ENCODE data around the gene CCHCR1. TPM values are rescaled to one million over a fixed set of nuclear protein-coding genes. Genes with fewer than 3 reads are reported as not detected.

CCHCR1 gene
- total RNA-seq, 1 donor from 2014 or later, result 14.5 TPM

DNA sequence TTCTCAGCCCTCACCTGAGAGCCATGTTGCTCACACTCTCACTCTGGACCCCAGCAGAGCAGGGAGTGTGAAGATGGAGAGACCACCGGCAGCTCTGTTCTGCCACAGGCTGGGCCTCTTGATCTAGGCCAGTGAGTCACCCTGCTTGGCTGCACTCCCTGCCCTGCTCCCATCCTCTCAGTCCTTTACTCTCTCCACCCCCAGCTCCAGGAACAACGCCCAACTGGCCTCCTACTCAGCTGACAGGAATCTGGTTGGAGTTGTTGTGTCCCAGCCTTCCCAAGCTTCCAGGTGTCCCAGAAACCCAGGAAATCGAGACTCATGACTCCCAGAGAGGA is 43.1 kb downstream of the CCHCR1 start, which contains the start of gene PSORS1C1:
Gene PSORS1C1, plus strand, starts transcription at position 260 of the 338 bp plus-strand sequence. CDS start 14,833 bp downstream, outside the sequence.
- DNase-seq (ENCODE audit: low read depth) (peak; percentile 98), FAIRE-seq (peak; percentile 97)
- H3K4me3 ChIP-seq (ENCODE audit: low read depth, low read length), result peak within 1 kb of the TSS; percentile 51
- H3K36me3 ChIP-seq (ENCODE audit: control insufficient read depth, insufficient read depth, low read length), result peaks cover 1% of the 10 kb centered on the region
- TF ChIP-seq, protein P1, sequence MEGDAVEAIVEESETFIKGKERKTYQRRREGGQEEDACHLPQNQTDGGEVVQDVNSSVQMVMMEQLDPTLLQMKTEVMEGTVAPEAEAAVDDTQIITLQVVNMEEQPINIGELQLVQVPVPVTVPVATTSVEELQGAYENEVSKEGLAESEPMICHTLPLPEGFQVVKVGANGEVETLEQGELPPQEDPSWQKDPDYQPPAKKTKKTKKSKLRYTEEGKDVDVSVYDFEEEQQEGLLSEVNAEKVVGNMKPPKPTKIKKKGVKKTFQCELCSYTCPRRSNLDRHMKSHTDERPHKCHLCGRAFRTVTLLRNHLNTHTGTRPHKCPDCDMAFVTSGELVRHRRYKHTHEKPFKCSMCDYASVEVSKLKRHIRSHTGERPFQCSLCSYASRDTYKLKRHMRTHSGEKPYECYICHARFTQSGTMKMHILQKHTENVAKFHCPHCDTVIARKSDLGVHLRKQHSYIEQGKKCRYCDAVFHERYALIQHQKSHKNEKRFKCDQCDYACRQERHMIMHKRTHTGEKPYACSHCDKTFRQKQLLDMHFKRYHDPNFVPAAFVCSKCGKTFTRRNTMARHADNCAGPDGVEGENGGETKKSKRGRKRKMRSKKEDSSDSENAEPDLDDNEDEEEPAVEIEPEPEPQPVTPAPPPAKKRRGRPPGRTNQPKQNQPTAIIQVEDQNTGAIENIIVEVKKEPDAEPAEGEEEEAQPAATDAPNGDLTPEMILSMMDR (IDR thresholded peaks at IDR 0.05; ENCODE audit: insufficient read depth, low read length, severe bottlenecking), result no peak
- H3K27me3 ChIP-seq (ENCODE audit: control insufficient read depth, insufficient read depth, low read length), result peaks cover 6% of the 10 kb centered on the region

GRCh38 chr6:31113861-31114540 is 43.6 kb downstream of the CCHCR1 start:
- FAIRE-seq, result no peak
- Histone ChIP-seq H3K4me3 (ENCODE audit: low read depth, low read length) (no peak overlapping the region), H3K27me3 (ENCODE audit: control insufficient read depth, insufficient read depth, low read length) (peaks cover 6% of the 10 kb centered on the region), H3K36me3 (ENCODE audit: control insufficient read depth, insufficient read depth, low read length) (peaks cover 1% of the 10 kb centered on the region)
- TF ChIP-seq, protein P1 (IDR thresholded peaks at IDR 0.05; ENCODE audit: insufficient read depth, low read length, severe bottlenecking), result no peak
- no peak for DNase-seq (ENCODE audit: low read depth)

GRCh38 chr6:31112478-31112877 is 45.1 kb downstream of the CCHCR1 start, which contains the start of gene C6orf15:
C6orf15 (minus strand) TSS chr6:31112575; CDS start chr6:31112555, 20 bp downstream.
- DNase-seq (ENCODE audit: low read depth) (no peak), FAIRE-seq (no peak)
- Histone ChIP-seq H3K27me3 (ENCODE audit: control insufficient read depth, insufficient read depth, low read length) (peaks cover 6% of the 10 kb centered on the region), H3K36me3 (ENCODE audit: control insufficient read depth, insufficient read depth, low read length) (peaks cover 1% of the 10 kb centered on the region), H3K4me3 (ENCODE audit: low read depth, low read length) (no peak within 1 kb of the TSS)
- TF ChIP-seq, protein P1 (IDR thresholded peaks at IDR 0.05; ENCODE audit: insufficient read depth, low read length, severe bottlenecking), result no peak

DNA sequence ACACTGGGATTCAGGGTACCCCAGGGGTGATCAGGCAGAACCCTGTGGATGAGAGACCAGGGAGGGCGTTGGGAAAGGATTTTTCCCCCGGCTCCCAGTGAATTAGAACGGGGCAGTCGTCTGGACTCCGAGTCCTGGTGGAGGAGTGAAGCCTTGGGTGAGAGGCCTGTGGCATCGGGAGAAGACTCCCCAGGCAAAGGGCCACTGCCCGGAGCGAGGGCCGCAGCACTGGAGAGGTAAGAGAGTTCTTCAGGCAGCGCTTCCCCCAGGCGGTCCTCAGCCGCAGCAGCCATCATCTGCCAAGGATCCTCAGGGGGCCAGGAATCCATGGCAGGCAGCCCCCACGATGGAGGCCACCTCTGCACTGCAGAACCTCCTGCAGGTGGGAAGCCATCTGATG is 45.9 kb downstream of the CCHCR1 start:
- DNase-seq (ENCODE audit: low read depth) (no peak), FAIRE-seq (no peak)
- H3K27me3 ChIP-seq (ENCODE audit: control insufficient read depth, insufficient read depth, low read length), result peaks cover 6% of the 10 kb centered on the region
- H3K4me3 ChIP-seq (ENCODE audit: low read depth, low read length), result no peak overlapping the region
- TF ChIP-seq, protein P1 (IDR thresholded peaks at IDR 0.05; ENCODE audit: insufficient read depth, low read length, severe bottlenecking), result no peak
- no peaks in the 10 kb centered on the region for H3K36me3 ChIP-seq (ENCODE audit: control insufficient read depth, insufficient read depth, low read length)

DNA sequence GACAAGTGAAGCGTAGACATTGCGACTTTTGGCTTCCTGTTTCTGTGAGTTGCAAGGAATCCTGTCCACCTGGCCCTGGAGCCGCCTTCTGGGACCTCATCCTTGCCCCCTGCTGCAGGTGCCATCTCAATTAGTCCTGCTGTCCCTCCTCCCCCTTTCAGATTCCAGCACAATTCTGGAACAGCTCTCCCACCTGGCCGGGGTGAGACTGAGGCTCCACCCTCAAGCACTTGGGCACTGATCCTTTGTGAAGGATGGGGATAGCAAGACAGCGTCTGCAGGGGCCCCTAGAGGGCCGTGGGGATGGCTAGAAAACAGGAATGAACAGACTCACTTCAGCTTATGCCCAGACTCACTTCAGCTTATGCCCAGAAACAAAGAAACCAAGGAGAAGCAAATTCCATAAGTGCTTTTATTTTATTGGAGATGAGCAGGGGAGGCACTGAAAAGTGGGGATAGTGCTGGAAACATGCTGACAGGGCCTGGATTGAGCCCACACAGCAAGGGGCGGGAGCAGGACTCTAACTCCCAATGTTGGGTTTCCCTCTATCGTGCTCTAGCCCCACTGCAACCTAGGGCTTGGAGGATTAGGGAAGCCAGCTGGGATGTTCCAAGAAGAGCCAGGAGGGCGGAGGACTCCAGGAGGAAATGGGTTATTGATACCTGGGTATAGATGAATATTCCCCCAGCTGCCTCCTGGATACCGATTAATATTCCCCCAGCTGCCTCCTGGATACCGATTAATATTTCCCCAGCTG is 46.6 kb downstream of the CCHCR1 start:
- DNase-seq (ENCODE audit: low read depth) (no peak), FAIRE-seq (peak; percentile 32)
- no peaks in the 10 kb centered on the region for H3K36me3 ChIP-seq (ENCODE audit: control insufficient read depth, insufficient read depth, low read length)
- H3K27me3 ChIP-seq (ENCODE audit: control insufficient read depth, insufficient read depth, low read length), result peaks cover 6% of the 10 kb centered on the region
- no peak overlapping the region for H3K4me3 ChIP-seq (ENCODE audit: low read depth, low read length)
- TF ChIP-seq, protein P1 (IDR thresholded peaks at IDR 0.05; ENCODE audit: insufficient read depth, low read length, severe bottlenecking), result no peak

All from bronchial epithelial cell (primary cell).